DMS114 treated with DMSO at 0.1 percent for 48 hours (cell line): ENCODE data around the gene CCDC88C.

ENCODE experiments used
- DNase-seq: peaks from one replicate; lab custom pipeline; 2025; ENCODE audit not compliant: unreplicated experiment; lab: John Stamatoyannopoulos, UW

The CCDC88C gene

DNA sequence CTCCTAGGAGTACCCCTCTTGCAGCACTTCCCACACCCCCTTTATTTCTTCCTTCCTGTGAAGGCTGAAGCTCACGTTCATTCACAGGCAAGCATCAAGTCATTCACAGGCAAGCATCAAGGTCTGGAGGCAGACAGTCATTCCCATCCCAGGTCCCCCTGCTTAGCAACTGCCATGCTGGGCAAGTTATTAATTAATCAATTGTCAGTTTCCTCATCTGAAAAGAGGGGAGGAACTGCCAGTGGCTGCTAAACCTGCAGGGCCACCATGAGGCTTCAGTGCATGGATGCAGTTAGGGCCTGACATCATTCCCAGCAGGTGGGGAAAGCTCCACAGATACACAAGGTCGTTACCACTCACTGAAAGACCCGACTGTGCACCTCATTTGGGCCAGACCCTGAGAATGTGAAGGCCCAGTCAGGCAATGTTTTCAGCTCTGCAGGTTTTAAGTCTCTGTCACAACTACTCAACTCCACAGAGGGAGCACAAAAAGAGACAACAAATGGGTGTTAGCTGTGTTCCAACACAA, 88.1 kb downstream of the CCDC88C start:
- DNase-seq, result no peak

GRCh38 chr14:91328313-91329050, 89.1 kb downstream of the CCDC88C start:
- DNase-seq, result no peak

- DNase-seq, result no peak
Measured at GRCh38 chr14:91327661-91328312, 89.8 kb downstream of the CCDC88C start.

GRCh38 chr14:91327250-91327595, 90.4 kb downstream of the CCDC88C start:
- no peak for DNase-seq

DNA sequence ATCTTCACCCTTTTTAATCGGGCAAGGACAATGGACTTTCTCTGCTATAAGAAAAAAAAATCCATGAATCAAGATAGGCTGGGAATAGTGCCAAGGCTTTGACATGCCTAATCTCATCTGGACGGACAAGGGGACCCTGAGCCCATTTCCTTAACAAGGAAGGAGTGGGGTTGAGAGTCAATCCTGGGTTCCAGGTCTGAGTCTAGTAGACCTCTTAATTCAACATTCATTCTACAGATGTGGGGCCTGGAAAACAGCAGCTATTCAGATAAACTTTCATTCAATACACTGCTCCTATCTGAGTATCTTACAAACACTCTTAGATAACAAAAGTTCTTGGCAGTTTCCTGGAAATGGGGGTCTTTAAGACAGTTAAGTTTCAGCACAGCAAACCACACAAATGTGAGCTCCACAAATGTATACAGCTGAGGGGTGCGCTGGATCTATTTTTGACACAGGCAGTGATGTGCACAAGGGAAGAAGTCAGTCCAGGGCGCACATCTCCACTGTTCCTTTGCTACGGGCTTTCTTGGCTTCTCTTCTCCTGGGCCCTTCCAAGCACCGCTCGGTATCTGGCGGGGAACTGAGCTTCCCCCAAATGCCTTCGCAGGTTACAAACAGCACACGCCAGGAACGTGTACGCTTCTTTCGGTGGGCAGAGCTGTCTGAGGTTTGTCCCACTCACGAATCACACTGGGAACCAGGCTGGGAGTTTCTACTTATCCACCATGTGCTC, 90.9 kb downstream of the CCDC88C start:
- no peak for DNase-seq

DNA sequence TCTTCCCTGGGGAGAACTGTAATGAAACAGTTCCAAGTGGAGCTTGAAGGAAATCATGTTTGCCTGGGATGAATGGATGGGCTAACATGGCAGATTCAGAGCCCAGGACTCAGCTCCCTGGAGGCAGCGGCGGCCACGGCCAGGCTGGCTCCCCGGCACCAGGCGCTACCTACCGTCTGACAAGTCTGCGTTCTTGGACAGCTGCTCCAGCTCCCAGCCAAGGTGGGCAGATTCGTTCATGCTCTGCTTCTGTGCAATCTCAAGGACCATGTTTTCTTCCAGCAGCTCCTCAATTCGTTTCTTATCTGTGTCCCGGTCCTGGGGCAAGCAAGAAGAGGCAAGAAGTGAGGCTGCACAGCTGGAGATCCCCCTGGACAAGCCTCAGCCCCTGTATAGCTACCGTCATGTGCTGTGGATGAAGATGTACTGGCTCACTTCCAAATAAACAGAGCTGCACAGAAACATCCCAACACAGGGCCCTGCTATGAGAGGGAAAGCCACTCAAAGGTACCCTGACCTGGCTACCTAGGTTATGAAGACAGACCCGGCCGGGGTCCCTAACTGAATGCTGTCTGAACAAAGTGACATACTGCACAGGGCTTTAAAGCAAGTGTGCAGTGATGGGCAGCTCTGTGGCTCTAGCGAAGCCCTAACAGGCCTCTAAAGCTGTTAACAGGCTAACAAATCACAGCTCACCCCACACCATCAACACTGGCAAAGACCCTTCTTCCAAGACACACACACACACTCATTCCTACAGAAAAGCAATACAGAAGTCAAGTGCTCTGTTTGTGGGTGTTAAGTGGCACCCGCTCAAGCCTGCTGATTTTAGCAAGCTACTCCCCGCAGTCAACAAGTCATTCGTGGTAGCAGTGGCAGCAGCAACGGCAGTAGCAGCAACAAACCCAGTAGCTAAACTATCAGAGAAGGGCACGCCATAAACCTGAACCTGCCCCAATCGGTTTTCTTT, 92.7 kb downstream of the CCDC88C start:
- no peak for DNase-seq

DNA sequence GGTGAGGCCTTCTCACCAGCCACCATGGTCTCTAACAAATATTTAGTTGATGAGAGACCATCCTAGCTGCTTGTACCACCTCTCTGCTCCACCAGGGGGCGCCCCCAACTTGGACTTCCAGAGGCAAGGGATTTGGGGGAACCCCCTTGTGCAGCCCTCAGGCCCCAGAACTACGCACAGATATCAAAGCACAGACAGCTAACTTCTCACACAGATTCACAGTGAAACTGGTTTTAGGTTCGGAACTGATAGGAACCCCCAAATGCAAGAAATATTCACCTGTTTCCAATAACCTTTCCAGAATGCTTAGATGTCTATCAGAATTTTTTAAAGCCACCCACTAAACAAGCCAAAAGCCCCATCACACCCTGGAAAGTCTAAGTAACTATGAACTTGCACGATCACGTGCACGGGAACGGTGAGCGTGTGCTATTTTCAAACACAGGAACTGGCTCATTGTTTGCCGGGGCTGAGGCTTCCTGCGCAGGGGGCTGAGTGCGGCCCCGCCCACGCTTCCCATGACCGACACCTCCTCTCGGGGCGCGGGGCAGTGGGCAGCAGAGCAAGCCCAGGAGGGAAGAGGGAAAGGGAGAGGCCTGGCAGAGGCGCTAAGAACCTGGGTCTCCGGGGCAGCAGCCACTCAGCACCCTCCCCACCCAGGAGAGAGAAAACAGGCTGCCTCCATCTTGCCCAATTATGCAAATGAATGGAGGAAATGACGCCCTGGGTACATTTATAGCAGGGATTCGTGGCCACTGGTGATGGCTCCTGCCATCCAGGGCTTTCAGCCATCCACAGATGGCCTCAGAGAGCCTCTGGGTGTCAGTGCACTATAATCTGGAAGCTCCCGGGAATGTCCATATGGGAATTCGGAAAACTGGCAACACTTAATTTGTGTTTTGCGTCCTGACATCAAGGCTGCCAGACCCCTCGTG, 93.7 kb downstream of the CCDC88C start:
- DNase-seq, result peak; percentile 14

DNA sequence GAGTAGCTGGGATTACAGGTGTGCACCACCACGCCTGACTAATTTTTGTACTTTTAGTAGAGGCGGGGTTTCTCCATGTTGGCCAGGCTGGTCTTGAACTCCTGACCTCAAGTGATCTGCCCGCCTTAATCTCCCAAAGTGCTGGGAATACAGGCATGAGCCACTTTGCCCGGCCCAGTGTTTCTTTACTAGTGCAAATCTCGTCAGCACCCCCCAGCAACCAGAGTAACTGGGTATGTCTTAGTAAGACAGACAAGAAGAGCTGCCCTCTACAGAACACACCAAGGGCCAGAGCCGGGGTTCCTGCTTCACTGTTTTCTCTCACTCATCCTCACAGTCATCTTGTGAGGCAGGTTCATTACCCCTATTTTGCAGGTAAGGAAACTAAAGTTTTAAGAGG, 94.6 kb downstream of the CCDC88C start:
- DNase-seq, result no peak

DNA sequence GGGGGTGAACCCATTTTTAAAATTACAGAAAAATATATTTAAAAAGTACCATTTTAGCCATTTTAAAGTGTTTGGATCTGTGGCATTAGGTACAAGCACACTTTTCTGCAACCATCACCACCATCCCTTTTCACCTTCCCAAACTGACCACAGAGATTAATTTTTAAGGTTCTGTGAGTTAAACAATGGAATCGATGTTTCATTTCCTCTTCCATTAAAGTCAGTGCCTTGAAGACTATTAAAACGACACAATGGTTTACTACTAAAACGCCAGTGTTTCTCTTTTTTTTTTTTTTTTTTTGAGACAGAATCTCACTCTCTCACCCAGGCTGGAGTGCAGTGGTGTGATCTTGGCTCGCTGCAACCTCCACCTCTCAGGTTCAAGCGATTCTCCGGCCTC, 95.0 kb downstream of the CCDC88C start:
- no peak for DNase-seq

DNA sequence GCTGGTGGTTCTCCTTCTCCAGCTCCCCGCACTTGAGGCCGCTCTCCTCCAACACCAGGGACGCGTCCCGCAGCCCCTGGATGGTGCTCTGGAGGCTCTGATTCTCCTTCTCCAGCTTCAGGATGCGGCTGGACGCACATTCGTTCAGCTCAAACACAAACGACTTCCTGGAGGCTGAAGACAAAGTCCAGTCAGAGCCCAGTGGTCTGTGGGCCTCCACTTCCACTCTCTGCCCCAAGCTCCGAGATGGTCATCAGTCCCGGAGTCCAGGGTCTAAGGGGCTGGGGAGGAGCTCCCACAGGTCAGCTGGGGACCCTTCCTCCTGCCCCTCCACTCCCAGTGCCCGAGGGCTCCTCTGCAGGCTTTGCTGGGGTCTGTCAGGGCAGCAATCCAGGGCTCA, 96.5 kb downstream of the CCDC88C start:
- DNase-seq, result no peak

- no peak for DNase-seq
Measured at GRCh38 chr14:91320266-91320665, 97.4 kb downstream of the CCDC88C start.

GRCh38 chr14:91318911-91319310, 98.7 kb downstream of the CCDC88C start:
- no peak for DNase-seq

- DNase-seq, result no peak
Measured at GRCh38 chr14:91317381-91318308, 100.0 kb downstream of the CCDC88C start.

GRCh38 chr14:91316761-91317160, 100.9 kb downstream of the CCDC88C start:
- DNase-seq, result no peak

DNA sequence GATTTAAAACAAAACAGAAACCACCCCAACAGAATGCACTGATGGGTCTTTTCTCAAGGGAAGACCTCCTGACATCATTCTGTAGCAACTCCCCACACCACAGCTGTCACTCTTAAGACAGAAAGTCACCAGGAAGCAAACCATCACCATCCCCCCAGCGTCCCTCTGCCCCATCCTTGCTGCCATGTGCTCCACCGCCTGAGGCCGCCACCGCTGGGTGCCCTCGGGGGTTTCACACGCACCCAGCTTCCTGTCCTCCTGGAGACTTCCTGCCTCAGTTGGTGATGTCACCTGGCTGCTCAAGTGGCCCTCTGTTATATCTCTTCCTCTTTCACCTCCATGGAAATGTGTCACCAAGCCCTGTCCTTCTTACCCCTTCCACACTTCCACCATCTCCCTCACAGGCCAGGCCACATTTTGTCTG, 101.8 kb downstream of the CCDC88C start:
- DNase-seq, result no peak

- no peak for DNase-seq
Measured at GRCh38 chr14:91313852-91314251, 103.8 kb downstream of the CCDC88C start.

DNA sequence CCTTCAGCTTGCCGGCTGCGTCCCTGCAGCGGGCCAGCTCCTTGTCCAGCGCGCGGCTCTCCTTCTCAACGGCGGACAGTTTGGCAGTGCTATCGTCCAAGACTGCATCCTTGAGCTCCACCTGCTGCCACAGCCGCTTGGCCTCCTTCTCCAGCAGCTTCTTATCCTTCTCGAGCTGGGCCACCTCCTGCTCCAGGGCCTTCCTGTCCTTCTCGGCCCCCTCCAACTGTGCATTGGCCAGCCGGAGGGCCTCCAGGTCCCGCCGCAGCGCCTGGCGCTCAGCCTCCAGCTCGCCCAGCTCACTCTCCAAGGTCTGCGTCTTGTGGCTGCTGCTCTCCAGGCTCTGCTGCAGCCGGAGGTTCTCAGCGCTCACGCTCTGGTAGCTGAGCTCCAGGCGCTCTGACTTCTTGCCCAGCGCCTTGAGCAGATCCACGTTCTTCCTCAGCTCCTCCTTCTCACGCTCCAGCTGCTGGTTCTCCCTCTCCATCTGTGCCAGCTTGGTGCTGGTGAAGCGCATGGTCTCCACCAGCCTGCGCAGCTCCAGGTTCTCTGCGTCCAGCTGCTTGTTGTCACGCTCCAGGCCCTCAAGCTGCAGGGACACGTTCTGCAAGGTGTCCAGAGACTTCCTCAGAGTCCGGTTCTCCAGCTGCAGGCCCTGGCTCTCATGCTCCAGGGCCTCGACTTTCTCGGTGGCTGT, 104.3 kb downstream of the CCDC88C start:
- no peak for DNase-seq

DNA sequence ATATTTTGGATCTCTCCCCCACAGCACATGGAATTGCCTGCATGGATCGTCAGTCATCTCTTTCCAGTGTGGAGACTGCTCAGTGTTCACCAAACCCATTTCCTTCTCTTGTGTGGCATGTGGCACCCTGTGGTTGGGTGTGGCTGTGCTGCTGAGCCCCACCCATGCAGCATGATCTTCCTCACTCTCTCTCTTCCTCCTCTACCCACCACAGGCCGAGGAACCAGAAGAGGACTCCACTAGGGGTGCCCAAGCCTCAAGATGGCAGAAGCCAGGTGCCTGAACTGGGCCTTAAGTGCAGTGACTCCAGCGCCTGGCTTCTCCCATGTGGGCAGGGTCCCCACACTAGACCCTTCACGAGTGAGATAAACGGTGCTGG, 106.3 kb downstream of the CCDC88C start:
- no peak for DNase-seq
